Measurements from ENCODE around the gene CCSAP. TPM values are rescaled to one million over a fixed set of nuclear protein-coding genes. Genes with fewer than 3 reads are reported as not detected.
"Not testable (repeated sequence)": the region's sequence is repeated elsewhere in the genome, so short reads cannot be mapped to it uniquely, and the experiment has no call there.

Gene CCSAP
- total RNA-seq, 2 experiments from 2014 or later = 5.9 TPM

GRCh38 chr1:229328598-229329362, 14.1 kb downstream of the CCSAP start:
- CTCF ChIA-PET = no interaction called here
- POLR2A ChIA-PET = no interaction called here

GRCh38 chr1:229327765-229328164, 15.1 kb downstream of the CCSAP start:
- CTCF ChIA-PET, POLR2A ChIA-PET: not testable (repeated sequence)

- POLR2A ChIA-PET = no interaction called here
- CTCF ChIA-PET = no interaction called here
Measured at GRCh38 chr1:229326601-229327000, 16.2 kb downstream of the CCSAP start.

GRCh38 chr1:229325853-229326487, 16.9 kb downstream of the CCSAP start:
- ChIA-PET POLR2A (no interaction called here), CTCF (no interaction called here)

- ChIA-PET POLR2A (no interaction called here), CTCF (no interaction called here)
Measured at GRCh38 chr1:229325401-229325800, 17.4 kb downstream of the CCSAP start.

- ChIA-PET CTCF (no interaction called here), POLR2A (interaction anchor here (0.5 kb wide), 1 partner anchor 50 kb away, joined by 3 read pairs; no protein-coding TSS in a partner anchor)
Measured at GRCh38 chr1:229323885-229324553, 18.8 kb downstream of the CCSAP start.

- POLR2A ChIA-PET = no interaction called here
- CTCF ChIA-PET = no interaction called here
Measured at GRCh38 chr1:229323201-229323600, 19.6 kb downstream of the CCSAP start.

GRCh38 chr1:229319487-229319886, 23.4 kb downstream of the CCSAP start:
- ChIA-PET POLR2A (no interaction called here), CTCF (no interaction called here)

- CTCF ChIA-PET = no interaction called here
- POLR2A ChIA-PET = no interaction called here
Measured at GRCh38 chr1:229318056-229318455, 24.8 kb downstream of the CCSAP start.

- ChIA-PET POLR2A (no interaction called here), CTCF (no interaction called here)
Measured at GRCh38 chr1:229316166-229316565, 26.7 kb downstream of the CCSAP start.

- ChIA-PET CTCF (no interaction called here), POLR2A (no interaction called here)
Measured at GRCh38 chr1:229310833-229311232, 32.0 kb downstream of the CCSAP start.

GRCh38 chr1:229309684-229310083, 33.2 kb downstream of the CCSAP start:
- ChIA-PET POLR2A (no interaction called here), CTCF (no interaction called here)

- ChIA-PET CTCF (no interaction called here), POLR2A (no interaction called here)
Measured at GRCh38 chr1:229309074-229309473, 33.8 kb downstream of the CCSAP start.

GRCh38 chr1:229305392-229305791, 37.5 kb downstream of the CCSAP start:
- POLR2A ChIA-PET = no interaction called here
- CTCF ChIA-PET = no interaction called here

- POLR2A ChIA-PET = no interaction called here
- CTCF ChIA-PET = no interaction called here
Measured at GRCh38 chr1:229303855-229304254, 39.0 kb downstream of the CCSAP start.

- POLR2A ChIA-PET = no interaction called here
- CTCF ChIA-PET = interaction anchor here (1.0 kb wide), 1 partner anchor 48 kb away, joined by 3 read pairs; no protein-coding TSS in a partner anchor
Measured at GRCh38 chr1:229302740-229303139, 40.1 kb downstream of the CCSAP start.

- ChIA-PET POLR2A (no interaction called here), CTCF (no interaction called here)
Measured at GRCh38 chr1:229300099-229300757, 42.6 kb downstream of the CCSAP start.

GRCh38 chr1:229298887-229299503, 43.9 kb downstream of the CCSAP start:
- POLR2A ChIA-PET = no interaction called here
- CTCF ChIA-PET = no interaction called here

- CTCF ChIA-PET = no interaction called here
Measured at GRCh38 chr1:229298420-229298819, 44.4 kb downstream of the CCSAP start.

GRCh38 chr1:229297746-229298145, 45.1 kb downstream of the CCSAP start:
- POLR2A ChIA-PET = no interaction called here
- CTCF ChIA-PET = no interaction called here

More at GRCh38 chr1:229298420-229298819, 44.4 kb downstream of the CCSAP start:
- POLR2A ChIA-PET = no interaction called here
